Neuronal stem cell (in vitro differentiated cells): ENCODE measurements around the gene MAPK8.

Source experiments
- DNase-seq: peaks from one replicate; pipeline ENCODE4 v3.0.0-alpha.2; 2013; ENCODE audit warnings: low spot score
- H2AFZ ChIP-seq: one replicate; pipeline ENCODE4 v1.6.1; 2013; ENCODE audit warnings: mild to moderate bottlenecking, low read length, inconsistent platforms
- H2AK5ac ChIP-seq: 2 replicates; pipeline ENCODE4 v1.6.1; 2013; ENCODE audit warnings: low read depth, mild to moderate bottlenecking, inconsistent platforms, low read length, moderate library complexity, mixed read lengths
- H2BK120ac ChIP-seq: 2 replicates; pipeline ENCODE4 v1.6.1; 2013; ENCODE audit warnings: low read depth, mild to moderate bottlenecking, inconsistent platforms, low read length, moderate library complexity, mixed read lengths
- H2BK12ac ChIP-seq: one replicate; pipeline ENCODE4 v1.6.1; 2013; ENCODE audit warnings: low read length, inconsistent platforms
- H2BK15ac ChIP-seq: 2 replicates; pipeline ENCODE4 v1.6.1; 2013; ENCODE audit warnings: mild to moderate bottlenecking, low read length, inconsistent platforms, mixed read lengths
- H2BK5ac ChIP-seq: one replicate; pipeline ENCODE4 v1.6.1; 2013; ENCODE audit warnings: inconsistent platforms, mild to moderate bottlenecking, low read length, moderate library complexity
- H3K14ac ChIP-seq: one replicate; pipeline ENCODE4 v1.6.1; 2013; ENCODE audit warnings: low read length, inconsistent platforms
- H3K18ac ChIP-seq: 2 replicates; pipeline ENCODE4 v1.6.1; 2013; ENCODE audit warnings: low read length, inconsistent platforms
- H3K23ac ChIP-seq: 2 replicates; pipeline ENCODE4 v1.6.1; 2013; ENCODE audit warnings: low read depth, mild to moderate bottlenecking, mixed read lengths, low read length, inconsistent platforms; ENCODE audit not compliant: poor library complexity
- H3K27ac ChIP-seq: replicated peaks from 3 replicates; pipeline ENCODE4 v1.5.1; 2013; ENCODE audit warnings: low read length, inconsistent platforms
- H3K27me3 ChIP-seq, 3 experiments: 2 replicates each; pipeline ENCODE4 v1.6.1; 2013; ENCODE audit warnings: low read length in 3 of 3, mild to moderate bottlenecking in 2 of 3, inconsistent platforms in 1 of 3, low read depth in 1 of 3, mixed read lengths in 1 of 3, moderate library complexity in 1 of 3; ENCODE audit not compliant: control insufficient read depth in 3 of 3, insufficient read depth in 3 of 3
- H3K36me3 ChIP-seq, 2 donors: replicated peaks in 1 of 2; 2 replicates each; pipeline ENCODE4 v1.6.1; 2013; ENCODE audit warnings: low read length in 2 of 2; ENCODE audit not compliant: control insufficient read depth in 2 of 2, insufficient read depth in 2 of 2
- H3K4ac ChIP-seq: 2 replicates; pipeline ENCODE4 v1.6.1; 2013; ENCODE audit warnings: inconsistent platforms, mild to moderate bottlenecking, low read length, moderate library complexity
- H3K4me1 ChIP-seq, 2 donors: 1 replicate in 1 of 2; 2 replicates in 1 of 2; pipeline ENCODE4 v1.6.1; 2013; ENCODE audit warnings: low read length in 2 of 2, low read depth in 1 of 2; ENCODE audit not compliant: control insufficient read depth in 2 of 2, insufficient read depth in 1 of 2
- H3K4me2 ChIP-seq: one replicate; pipeline ENCODE4 v1.6.1; 2013; ENCODE audit warnings: mild to moderate bottlenecking, low read length, inconsistent platforms; ENCODE audit not compliant: insufficient read depth, poor library complexity, severe bottlenecking
- H3K4me3 ChIP-seq, 2 donors: 2 replicates each; pipeline ENCODE4 v1.5.1; 2013; ENCODE audit warnings: low read length in 2 of 2, mild to moderate bottlenecking in 2 of 2, inconsistent platforms in 1 of 2, moderate library complexity in 1 of 2
- H3K79me1 ChIP-seq: one replicate; pipeline ENCODE4 v1.6.1; 2013; ENCODE audit warnings: low read depth, mild to moderate bottlenecking, inconsistent platforms, low read length, moderate library complexity
- H3K9ac ChIP-seq: one replicate; pipeline ENCODE4 v1.6.1; 2013; ENCODE audit warnings: mild to moderate bottlenecking, low read depth, low read length, inconsistent platforms; ENCODE audit not compliant: poor library complexity
- H3K9me3 ChIP-seq, 2 donors: replicated peaks in 1 of 2; 2 replicates each; pipeline versions ENCODE3 to v1.6.1; 2013; ENCODE audit warnings: low read length in 2 of 2, mild to moderate bottlenecking in 2 of 2, inconsistent platforms in 1 of 2, low read depth in 1 of 2, mixed read lengths in 1 of 2, moderate library complexity in 1 of 2; ENCODE audit not compliant: control insufficient read depth in 2 of 2, insufficient read depth in 1 of 2
- H4K8ac ChIP-seq: one replicate; pipeline ENCODE4 v1.6.1; 2013; ENCODE audit warnings: low read depth, mild to moderate bottlenecking, inconsistent platforms, low read length, moderate library complexity
- H4K91ac ChIP-seq: one replicate; pipeline ENCODE4 v1.6.1; 2013; ENCODE audit warnings: low read length, low read depth, mild to moderate bottlenecking, inconsistent platforms; ENCODE audit not compliant: poor library complexity
- WGBS, 2 donors: extraction: QIAGEN DNeasy Blood & Tissue Kit; methylation state at CpG; one replicate each; pipeline ENCODE4 v1.1.7; 2013; ENCODE audit warnings: missing lambda C conversion rate in 2 of 2, mixed read lengths in 1 of 2; ENCODE audit not compliant: insufficient read length in 2 of 2, insufficient replicate concordance in 1 of 2; ENCODE audit errors: extremely low coverage in 2 of 2; 5-methylcytosine and 5-hydroxymethylcytosine counted together

Gene MAPK8

GRCh38 chr10:48390558-48390871 is 84.0 kb downstream of the MAPK8 start:
- Histone ChIP-seq H3K4me2 (no peak overlapping the region), H3K27me3 (no peaks in the 10 kb centered on the region), H3K23ac (no peak overlapping the region), H4K91ac (no peak overlapping the region), H3K18ac (no peak overlapping the region), H3K4ac (no peak overlapping the region), H3K36me3 (no peaks in the 10 kb centered on the region), H2BK15ac (no peak overlapping the region), H3K4me1 (no peaks in the 10 kb centered on the region), H3K14ac (no peak overlapping the region), H2BK120ac (no peak overlapping the region), H3K9me3 (no peaks in the 10 kb centered on the region), H2BK12ac (no peak overlapping the region), H4K8ac (no peak overlapping the region), H2AFZ (no peak overlapping the region), H3K9ac (no peak overlapping the region), H3K4me3 (no peak overlapping the region), H2AK5ac (no peak overlapping the region), H3K27ac (no peak overlapping the region), H3K79me1 (no peaks in the 10 kb centered on the region), H2BK5ac (no peak overlapping the region)
- DNase-seq: no peak
- WGBS, 2 donors: no CpG with 5 or more reads among the region's 5 CpGs

GRCh38 chr10:48390933-48391845 is 84.7 kb downstream of the MAPK8 start:
- Histone ChIP-seq H2BK120ac (no peak overlapping the region), H3K4me3 (no peak overlapping the region), H2BK5ac (no peak overlapping the region), H3K23ac (no peak overlapping the region), H2AFZ (no peak overlapping the region), H3K36me3 (no peaks in the 10 kb centered on the region), H3K18ac (no peak overlapping the region), H3K27ac (no peak overlapping the region), H3K79me1 (no peaks in the 10 kb centered on the region), H3K4ac (no peak overlapping the region), H3K14ac (no peak overlapping the region), H2AK5ac (no peak overlapping the region), H3K4me2 (no peak overlapping the region), H3K9ac (no peak overlapping the region), H3K9me3 (no peaks in the 10 kb centered on the region), H4K8ac (no peak overlapping the region), H2BK12ac (no peak overlapping the region), H3K27me3 (no peaks in the 10 kb centered on the region), H4K91ac (no peak overlapping the region), H2BK15ac (no peak overlapping the region), H3K4me1 (no peaks in the 10 kb centered on the region)
- DNase-seq: no peak
- no CpG with 5 or more reads among the region's 4 CpGs for WGBS, 2 donors

GRCh38 chr10:48391994-48392393 is 85.5 kb downstream of the MAPK8 start:
- H3K4me1 ChIP-seq: no peaks in the 10 kb centered on the region
- H2BK12ac ChIP-seq: no peak overlapping the region
- no peak overlapping the region for H3K4me3 ChIP-seq
- H4K8ac ChIP-seq: no peak overlapping the region
- DNase-seq: no peak
- no peaks in the 10 kb centered on the region for H3K79me1 ChIP-seq
- H4K91ac ChIP-seq: no peak overlapping the region
- H2AK5ac ChIP-seq: no peak overlapping the region
- no peak overlapping the region for H2BK5ac ChIP-seq
- no peak overlapping the region for H3K18ac ChIP-seq
- H3K9me3 ChIP-seq: no peaks in the 10 kb centered on the region
- no peak overlapping the region for H3K14ac ChIP-seq
- H2BK120ac ChIP-seq: no peak overlapping the region
- no peak overlapping the region for H2AFZ ChIP-seq
- WGBS, 2 donors: no CpG with 5 or more reads among the region's 3 CpGs
- no peak overlapping the region for H2BK15ac ChIP-seq
- no peak overlapping the region for H3K9ac ChIP-seq
- H3K27ac ChIP-seq: no peak overlapping the region
- H3K4ac ChIP-seq: no peak overlapping the region
- no peaks in the 10 kb centered on the region for H3K27me3 ChIP-seq
- H3K23ac ChIP-seq: no peak overlapping the region
- H3K36me3 ChIP-seq: no peaks in the 10 kb centered on the region
- no peak overlapping the region for H3K4me2 ChIP-seq

GRCh38 chr10:48398261-48398660 is 91.8 kb downstream of the MAPK8 start:
- H3K23ac ChIP-seq: no peak overlapping the region
- no peak overlapping the region for H2AFZ ChIP-seq
- no peak overlapping the region for H3K18ac ChIP-seq
- no peak overlapping the region for H2BK120ac ChIP-seq
- no peak overlapping the region for H2BK5ac ChIP-seq
- DNase-seq: no peak
- no peak overlapping the region for H3K4me3 ChIP-seq
- H3K9ac ChIP-seq: no peak overlapping the region
- no peak overlapping the region for H3K27ac ChIP-seq
- no peak overlapping the region for H2AK5ac ChIP-seq
- no peaks in the 10 kb centered on the region for H3K27me3 ChIP-seq
- peaks cover 9 to 16% of the 10 kb centered on the region in 2 donors for H3K4me1 ChIP-seq
- no peak overlapping the region for H4K8ac ChIP-seq
- H3K14ac ChIP-seq: no peak overlapping the region
- H3K36me3 ChIP-seq: peaks cover 0 to 4% of the 10 kb centered on the region in 2 donors
- no CpG with 5 or more reads among the region's 4 CpGs for WGBS, 2 donors
- H3K4ac ChIP-seq: no peak overlapping the region
- no peak overlapping the region for H2BK12ac ChIP-seq
- H3K79me1 ChIP-seq: no peaks in the 10 kb centered on the region
- H4K91ac ChIP-seq: no peak overlapping the region
- no peak overlapping the region for H2BK15ac ChIP-seq
- no peaks in the 10 kb centered on the region for H3K9me3 ChIP-seq
- H3K4me2 ChIP-seq: no peak overlapping the region
